Calu3 (cell line): ENCODE results near the gene MRTFA. TPM values are rescaled to one million over a fixed set of nuclear protein-coding genes. Genes with fewer than 3 reads are reported as not detected.
A peak's percentile ranks its signal among the peaks of the same experiment; 100 is the strongest.

Experiments
- BruUV-seq: library from RNA; stranded (reverse); fragments of 400-500 nt; replicated peaks from 2 replicates; lab custom pipeline; 2021; lab: Mats Ljungman, UMichigan
- CTCF ChIA-PET: fragments of 300-600 bp; sonication (Branson Sonifier 250); formaldehyde crosslinking; loops from one replicate; lab custom pipeline; 2022; ENCODE audit warnings: antibody characterized with exemption; lab: Charles Lee
- DNase-seq: peaks from one replicate; pipeline ENCODE4 v3.0.0; 2022
- H3K27ac Mint-ChIP-seq: one replicate; pipeline ENCODE4 v1.8.0; 2022; ENCODE audit warnings: mixed read lengths; ENCODE audit not compliant: unreplicated experiment
- H3K27me3 Mint-ChIP-seq: one replicate; pipeline ENCODE4 v1.8.0; 2022; ENCODE audit warnings: mixed read lengths; ENCODE audit not compliant: unreplicated experiment
- H3K36me3 Mint-ChIP-seq: one replicate; pipeline ENCODE4 v1.8.0; 2022; ENCODE audit warnings: mild to moderate bottlenecking, moderate library complexity, mixed read lengths; ENCODE audit not compliant: insufficient read depth, unreplicated experiment
- H3K4me1 Mint-ChIP-seq: one replicate; pipeline ENCODE4 v1.8.0; 2022; ENCODE audit warnings: mild to moderate bottlenecking, low read depth, mixed read lengths; ENCODE audit not compliant: unreplicated experiment
- H3K4me3 Mint-ChIP-seq: one replicate; pipeline ENCODE4 v1.8.0; 2022; ENCODE audit warnings: mild to moderate bottlenecking, low read depth, moderate library complexity, mixed read lengths; ENCODE audit not compliant: unreplicated experiment
- H3K9me3 Mint-ChIP-seq: one replicate; pipeline ENCODE4 v1.8.0; 2022; ENCODE audit warnings: low read depth, mixed read lengths; ENCODE audit not compliant: unreplicated experiment
- intact Hi-C: fragments of 100-400 bp; cut with micrococcal nuclease; formaldehyde crosslinking; loops from one replicate; pipeline ENCODE4 v1.10.0; 2022; ENCODE audit not compliant: unreplicated experiment
- total RNA-seq: library from RNA; stranded (reverse); gene quantifications from 2 replicates; pipeline ENCODE4 v1.2.3, GENCODE V29; 2022
- TF ChIP-seq, protein P1 (sequence below): fragments of 200-600 bp; IDR thresholded peaks from one replicate; pipeline ENCODE4 v1.8.0; 2022; ENCODE audit warnings: antibody characterized with exemption; ENCODE audit not compliant: unreplicated experiment

MRTFA gene
- total RNA-seq, 1 experiment from 2014 or later = 54.1 TPM

DNA sequence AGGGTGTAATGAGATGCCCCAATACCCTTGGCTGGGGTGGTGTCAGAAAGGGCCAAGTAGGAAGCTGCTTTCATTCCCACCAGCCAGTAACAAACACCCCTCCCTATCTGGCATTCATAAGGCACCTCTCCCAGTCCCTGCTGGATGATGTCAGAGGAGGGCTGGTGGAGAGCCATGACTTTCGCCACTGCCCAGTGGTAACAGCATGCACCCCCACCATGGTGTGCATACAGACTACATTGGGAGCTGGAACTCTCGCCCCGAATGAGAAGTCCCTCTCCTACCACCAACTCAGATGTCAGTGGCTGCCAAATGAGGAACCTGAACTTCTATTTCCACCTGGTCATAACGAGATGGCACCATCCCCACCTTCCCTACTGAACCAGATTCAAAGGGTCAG lies 192.8 kb downstream of the MRTFA start:
- BruUV-seq = no TSS peak
- CTCF ChIA-PET = no interaction called here
- peaks cover 7% of the 10 kb centered on the region for H3K4me1 Mint-ChIP-seq
- H3K36me3 Mint-ChIP-seq = peaks cover 6% of the 10 kb centered on the region
- no peaks in the 10 kb centered on the region for H3K27me3 Mint-ChIP-seq
- TF ChIP-seq, protein P1, sequence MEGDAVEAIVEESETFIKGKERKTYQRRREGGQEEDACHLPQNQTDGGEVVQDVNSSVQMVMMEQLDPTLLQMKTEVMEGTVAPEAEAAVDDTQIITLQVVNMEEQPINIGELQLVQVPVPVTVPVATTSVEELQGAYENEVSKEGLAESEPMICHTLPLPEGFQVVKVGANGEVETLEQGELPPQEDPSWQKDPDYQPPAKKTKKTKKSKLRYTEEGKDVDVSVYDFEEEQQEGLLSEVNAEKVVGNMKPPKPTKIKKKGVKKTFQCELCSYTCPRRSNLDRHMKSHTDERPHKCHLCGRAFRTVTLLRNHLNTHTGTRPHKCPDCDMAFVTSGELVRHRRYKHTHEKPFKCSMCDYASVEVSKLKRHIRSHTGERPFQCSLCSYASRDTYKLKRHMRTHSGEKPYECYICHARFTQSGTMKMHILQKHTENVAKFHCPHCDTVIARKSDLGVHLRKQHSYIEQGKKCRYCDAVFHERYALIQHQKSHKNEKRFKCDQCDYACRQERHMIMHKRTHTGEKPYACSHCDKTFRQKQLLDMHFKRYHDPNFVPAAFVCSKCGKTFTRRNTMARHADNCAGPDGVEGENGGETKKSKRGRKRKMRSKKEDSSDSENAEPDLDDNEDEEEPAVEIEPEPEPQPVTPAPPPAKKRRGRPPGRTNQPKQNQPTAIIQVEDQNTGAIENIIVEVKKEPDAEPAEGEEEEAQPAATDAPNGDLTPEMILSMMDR = no peak
- no peak overlapping the region for H3K4me3 Mint-ChIP-seq
- no peak overlapping the region for H3K27ac Mint-ChIP-seq
- peaks cover 8% of the 10 kb centered on the region for H3K9me3 Mint-ChIP-seq
- intact Hi-C loops = no loop called here
- no peak for DNase-seq

DNA sequence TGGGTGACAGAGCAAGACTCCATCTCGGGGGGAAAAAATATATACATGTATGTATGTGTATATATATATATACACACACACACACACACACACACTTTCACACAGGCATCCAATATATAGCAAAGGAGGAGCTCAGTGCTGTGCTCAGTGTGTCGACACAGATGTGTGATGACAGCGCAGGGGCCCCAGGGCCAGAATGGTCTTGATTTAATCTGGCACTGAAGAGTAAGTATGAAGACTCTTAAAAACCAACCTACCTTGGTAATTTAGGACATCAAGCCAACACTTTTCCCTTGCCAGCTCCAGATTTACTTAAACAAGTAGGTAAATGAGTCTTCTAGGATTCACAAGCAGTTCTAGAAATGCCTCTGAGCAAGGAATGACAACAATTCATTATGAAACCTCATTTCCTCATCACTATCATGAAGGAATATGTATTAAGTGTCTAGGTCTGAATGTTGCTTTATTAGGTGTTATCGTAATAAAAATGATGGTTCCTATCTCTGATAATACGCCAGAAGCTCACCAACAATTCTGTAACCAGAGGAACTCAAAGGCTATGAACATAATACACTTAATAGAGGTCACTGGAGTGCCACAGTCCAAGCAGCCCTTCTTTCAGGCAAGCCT lies 194.6 kb downstream of the MRTFA start:
- Mint-ChIP-seq H3K4me1 (peaks cover 22% of the 10 kb centered on the region), H3K9me3 (peaks cover 8% of the 10 kb centered on the region), H3K27me3 (no peaks in the 10 kb centered on the region), H3K36me3 (peaks cover 6% of the 10 kb centered on the region), H3K27ac (no peak overlapping the region), H3K4me3 (no peak overlapping the region)
- intact Hi-C loops = no loop called here
- BruUV-seq = no TSS peak
- CTCF ChIA-PET = no interaction called here
- DNase-seq = no peak
- TF ChIP-seq, protein P1 = no peak

DNA sequence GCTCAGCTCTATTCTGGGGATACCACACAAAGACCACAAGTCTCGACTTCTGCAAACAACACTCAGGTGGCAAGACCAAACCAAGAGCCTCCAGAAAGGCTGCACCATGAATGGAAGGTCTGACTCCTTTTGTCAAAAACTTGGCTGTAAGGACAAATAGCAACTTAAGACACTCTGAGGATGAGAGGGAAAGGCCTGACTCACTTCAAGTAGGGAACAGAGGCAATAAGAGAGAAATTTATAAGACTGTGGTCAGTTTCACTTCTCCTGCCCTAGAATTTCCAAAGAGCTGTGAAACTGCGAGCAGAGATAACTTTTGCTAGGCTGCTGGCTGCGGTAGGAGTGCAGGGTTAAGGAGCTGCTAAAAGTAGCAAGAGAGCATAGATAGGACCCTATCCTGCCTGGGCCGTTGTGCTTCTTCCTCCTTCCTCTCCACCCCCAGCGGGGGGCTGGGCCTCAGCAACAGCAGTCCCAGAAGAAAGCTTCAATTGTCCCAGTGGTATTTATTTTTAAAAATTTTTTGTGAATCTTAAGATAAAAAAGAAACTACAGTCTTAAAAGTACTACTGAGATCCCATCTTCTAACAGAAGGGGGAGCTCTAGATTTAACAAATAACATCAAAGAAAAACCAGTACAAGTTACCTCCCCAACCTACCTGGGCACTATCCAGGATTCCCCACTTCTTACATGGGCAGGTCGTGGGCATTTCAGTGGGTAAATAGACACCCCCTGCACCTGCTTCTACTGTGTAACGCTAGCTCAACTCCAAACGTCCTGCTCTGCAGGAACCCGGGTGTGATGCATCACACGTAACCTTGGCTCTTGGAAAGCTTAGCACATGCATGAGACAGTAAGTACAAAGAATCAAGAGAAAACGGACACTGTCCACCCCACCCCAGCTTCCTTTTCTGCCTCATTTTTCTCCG lies 199.8 kb downstream of the MRTFA start:
- no TSS peak for BruUV-seq
- Mint-ChIP-seq H3K4me3 (no peak overlapping the region), H3K4me1 (peaks cover 30% of the 10 kb centered on the region), H3K27me3 (no peaks in the 10 kb centered on the region), H3K27ac (no peak overlapping the region), H3K9me3 (no peaks in the 10 kb centered on the region), H3K36me3 (no peaks in the 10 kb centered on the region)
- DNase-seq = peak; percentile 9
- intact Hi-C loops = loop anchor here (1.0 to 10.0 kb wide), 3 partner anchors 50 to 328 kb away; no protein-coding TSS in a partner anchor
- CTCF ChIA-PET = interaction anchor here (0.6 to 2.0 kb wide), 17 partner anchors 15 to 462 kb away, joined by 3 to 12 read pairs (median 4); partner anchors contain the start of gene MRTFA
- TF ChIP-seq, protein P1 = peak; percentile 55

DNA sequence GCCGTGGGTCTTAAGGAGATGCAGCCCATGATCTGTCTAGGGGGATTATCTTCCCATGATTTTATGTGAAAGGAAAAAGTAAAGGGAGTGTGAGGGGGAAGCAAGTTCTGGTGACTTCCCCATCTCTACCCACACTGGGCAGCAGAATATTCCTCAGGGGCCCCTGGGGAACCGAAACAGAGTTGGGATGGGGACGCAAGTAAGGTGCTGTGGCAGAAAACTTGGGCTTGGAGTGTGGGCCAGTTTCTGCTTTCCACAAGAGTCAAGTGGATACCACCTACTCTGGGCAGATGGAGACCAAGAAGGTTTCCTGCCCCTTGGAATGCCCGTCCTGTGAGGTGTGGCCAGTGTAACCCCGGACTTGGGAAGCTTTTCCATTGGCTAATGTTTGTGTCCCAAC lies 201.8 kb downstream of the MRTFA start:
- no peak for DNase-seq
- BruUV-seq = no TSS peak
- TF ChIP-seq, protein P1 = no peak
- intact Hi-C loops = loop anchor here (10.0 kb wide), 1 partner anchor 330 kb away; no protein-coding TSS in a partner anchor
- peaks cover 23% of the 10 kb centered on the region for H3K4me1 Mint-ChIP-seq
- CTCF ChIA-PET = interaction anchor here (0.6 kb wide), 1 partner anchor 68 kb away, joined by 3 read pairs; no protein-coding TSS in a partner anchor
- no peaks in the 10 kb centered on the region for H3K27me3 Mint-ChIP-seq
- peaks cover 11% of the 10 kb centered on the region for H3K36me3 Mint-ChIP-seq
- H3K9me3 Mint-ChIP-seq = no peaks in the 10 kb centered on the region
- H3K4me3 Mint-ChIP-seq = no peak overlapping the region
- H3K27ac Mint-ChIP-seq = no peak overlapping the region
